HEK293 (cell line): ENCODE results near the gene SLC25A39.

ENCODE experiments used
- MEIS1 ChIP-seq: sonication (generic); formaldehyde crosslinking; IDR thresholded peaks from 2 replicates; pipeline ENCODE4 v1.8.1; 2022; ENCODE audit warnings: missing genetic modification reagents, mild to moderate bottlenecking, borderline replicate concordance
- SP2 ChIP-seq: fragments of 450-650 bp; formaldehyde crosslinking; IDR thresholded peaks from 2 replicates; pipeline ENCODE4 v1.5.1; 2016; ENCODE audit warnings: missing biosample characterization, missing genetic modification characterization
- ZFP41 ChIP-seq: fragments of 450-650 bp; formaldehyde crosslinking; IDR thresholded peaks from 2 replicates; pipeline ENCODE4 v1.5.1; 2016; ENCODE audit warnings: missing biosample characterization, missing genetic modification characterization, borderline replicate concordance
- ZNF302 ChIP-seq: fragments of 450-650 bp; formaldehyde crosslinking; IDR thresholded peaks from 2 replicates; pipeline ENCODE4 v1.5.1; 2016; ENCODE audit warnings: missing biosample characterization, missing genetic modification characterization, low read depth
- ZNF549 ChIP-seq: fragments of 450-650 bp; IDR thresholded peaks from 2 replicates; pipeline ENCODE4 v1.5.1; 2018; ENCODE audit warnings: missing biosample characterization, missing genetic modification characterization, mild to moderate bottlenecking, inconsistent platforms, moderate library complexity
- ZNF629 ChIP-seq: fragments of 450-650 bp; formaldehyde crosslinking; IDR thresholded peaks from 2 replicates; pipeline ENCODE4 v1.5.1; 2017; ENCODE audit warnings: missing biosample characterization, missing genetic modification characterization
- ZNF664 ChIP-seq: fragments of 450-650 bp; formaldehyde crosslinking; IDR thresholded peaks from 2 replicates; pipeline ENCODE4 v1.5.1; 2016; ENCODE audit warnings: missing biosample characterization, missing genetic modification characterization
- ZNF747 ChIP-seq: fragments of 450-650 bp; formaldehyde crosslinking; IDR thresholded peaks from 2 replicates; pipeline ENCODE4 v1.5.1; 2016; ENCODE audit warnings: missing biosample characterization, missing genetic modification characterization
- ZNF76 ChIP-seq: fragments of 450-650 bp; formaldehyde crosslinking; IDR thresholded peaks from 2 replicates; pipeline ENCODE4; 2016; ENCODE audit warnings: low read depth, missing biosample characterization, missing genetic modification characterization, borderline replicate concordance
- TF ChIP-seq, protein P1 (sequence below): fragments of 450-650 bp; formaldehyde crosslinking; IDR thresholded peaks from 2 replicates; pipeline ENCODE4 v1.5.1; 2016; ENCODE audit warnings: missing biosample characterization, missing genetic modification characterization
- TF ChIP-seq, protein P2 (sequence below): fragments of 450-650 bp; formaldehyde crosslinking; IDR thresholded peaks from 2 replicates; pipeline ENCODE4 v1.5.1; 2016; ENCODE audit warnings: missing biosample characterization, missing genetic modification characterization

DNA sequence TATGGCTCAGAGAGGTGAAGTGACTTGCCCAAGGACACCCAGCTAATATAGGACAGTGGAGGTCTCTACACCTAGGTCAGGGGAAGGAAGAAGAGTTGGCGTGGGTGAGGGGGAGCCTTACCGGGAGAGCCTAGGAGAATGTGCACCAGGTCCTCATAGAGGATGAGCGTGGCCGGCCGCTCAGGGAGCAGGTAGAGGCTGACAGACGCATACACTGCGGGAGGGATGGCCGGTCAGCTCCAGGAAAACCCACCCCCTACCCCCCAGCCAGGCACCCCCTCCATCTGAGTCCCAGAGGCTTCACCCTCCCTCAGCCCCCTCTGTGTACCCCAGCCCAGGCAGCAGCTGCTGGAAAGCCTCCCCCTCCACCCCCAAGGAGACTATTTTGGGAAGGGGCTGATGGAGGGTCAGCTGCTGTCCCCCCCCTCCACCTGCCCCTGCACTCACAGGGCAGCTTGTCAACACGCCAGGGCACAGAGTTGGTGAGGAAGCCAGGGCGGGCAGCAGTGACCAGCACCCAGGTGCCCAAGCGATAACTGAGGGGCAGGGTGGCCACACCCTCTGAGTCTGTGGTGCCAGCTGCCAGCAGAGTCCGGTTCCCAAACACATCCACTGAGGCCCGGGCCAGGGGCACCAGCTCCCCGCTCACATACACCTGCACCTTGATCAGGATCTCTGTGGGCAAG, 35.0 kb upstream of the SLC25A39 start:
- TF ChIP-seq MEIS1 (CRISPR knock-in tag) (no peak), ZFP41 (tag by site-specific recombination) (no peak), ZNF549 (tag by site-specific recombination) (no peak), SP2 (tag by site-specific recombination) (no peak), ZNF76 (tag by site-specific recombination) (no peak), ZNF747 (no peak), ZNF629 (tag by site-specific recombination) (no peak), ZNF664 (no peak), ZNF302 (tag by site-specific recombination) (no peak)
- TF ChIP-seq, protein P1, sequence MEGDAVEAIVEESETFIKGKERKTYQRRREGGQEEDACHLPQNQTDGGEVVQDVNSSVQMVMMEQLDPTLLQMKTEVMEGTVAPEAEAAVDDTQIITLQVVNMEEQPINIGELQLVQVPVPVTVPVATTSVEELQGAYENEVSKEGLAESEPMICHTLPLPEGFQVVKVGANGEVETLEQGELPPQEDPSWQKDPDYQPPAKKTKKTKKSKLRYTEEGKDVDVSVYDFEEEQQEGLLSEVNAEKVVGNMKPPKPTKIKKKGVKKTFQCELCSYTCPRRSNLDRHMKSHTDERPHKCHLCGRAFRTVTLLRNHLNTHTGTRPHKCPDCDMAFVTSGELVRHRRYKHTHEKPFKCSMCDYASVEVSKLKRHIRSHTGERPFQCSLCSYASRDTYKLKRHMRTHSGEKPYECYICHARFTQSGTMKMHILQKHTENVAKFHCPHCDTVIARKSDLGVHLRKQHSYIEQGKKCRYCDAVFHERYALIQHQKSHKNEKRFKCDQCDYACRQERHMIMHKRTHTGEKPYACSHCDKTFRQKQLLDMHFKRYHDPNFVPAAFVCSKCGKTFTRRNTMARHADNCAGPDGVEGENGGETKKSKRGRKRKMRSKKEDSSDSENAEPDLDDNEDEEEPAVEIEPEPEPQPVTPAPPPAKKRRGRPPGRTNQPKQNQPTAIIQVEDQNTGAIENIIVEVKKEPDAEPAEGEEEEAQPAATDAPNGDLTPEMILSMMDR (tag by site-specific recombination) = no peak
- TF ChIP-seq, protein P2, sequence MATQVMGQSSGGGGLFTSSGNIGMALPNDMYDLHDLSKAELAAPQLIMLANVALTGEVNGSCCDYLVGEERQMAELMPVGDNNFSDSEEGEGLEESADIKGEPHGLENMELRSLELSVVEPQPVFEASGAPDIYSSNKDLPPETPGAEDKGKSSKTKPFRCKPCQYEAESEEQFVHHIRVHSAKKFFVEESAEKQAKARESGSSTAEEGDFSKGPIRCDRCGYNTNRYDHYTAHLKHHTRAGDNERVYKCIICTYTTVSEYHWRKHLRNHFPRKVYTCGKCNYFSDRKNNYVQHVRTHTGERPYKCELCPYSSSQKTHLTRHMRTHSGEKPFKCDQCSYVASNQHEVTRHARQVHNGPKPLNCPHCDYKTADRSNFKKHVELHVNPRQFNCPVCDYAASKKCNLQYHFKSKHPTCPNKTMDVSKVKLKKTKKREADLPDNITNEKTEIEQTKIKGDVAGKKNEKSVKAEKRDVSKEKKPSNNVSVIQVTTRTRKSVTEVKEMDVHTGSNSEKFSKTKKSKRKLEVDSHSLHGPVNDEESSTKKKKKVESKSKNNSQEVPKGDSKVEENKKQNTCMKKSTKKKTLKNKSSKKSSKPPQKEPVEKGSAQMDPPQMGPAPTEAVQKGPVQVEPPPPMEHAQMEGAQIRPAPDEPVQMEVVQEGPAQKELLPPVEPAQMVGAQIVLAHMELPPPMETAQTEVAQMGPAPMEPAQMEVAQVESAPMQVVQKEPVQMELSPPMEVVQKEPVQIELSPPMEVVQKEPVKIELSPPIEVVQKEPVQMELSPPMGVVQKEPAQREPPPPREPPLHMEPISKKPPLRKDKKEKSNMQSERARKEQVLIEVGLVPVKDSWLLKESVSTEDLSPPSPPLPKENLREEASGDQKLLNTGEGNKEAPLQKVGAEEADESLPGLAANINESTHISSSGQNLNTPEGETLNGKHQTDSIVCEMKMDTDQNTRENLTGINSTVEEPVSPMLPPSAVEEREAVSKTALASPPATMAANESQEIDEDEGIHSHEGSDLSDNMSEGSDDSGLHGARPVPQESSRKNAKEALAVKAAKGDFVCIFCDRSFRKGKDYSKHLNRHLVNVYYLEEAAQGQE = no peak
